BE2C (cell line): ENCODE results near the gene AMELX.

Experiments used
- DNase-seq: peaks from one replicate; pipeline ENCODE4 v3.0.0-alpha.2; 2020
- H3K27me3 ChIP-seq: fragments of 250-450 bp; sonication (Bioruptor Pico); 2 replicates; pipeline ENCODE4 v1.5.1; 2020; ENCODE audit warnings: mild to moderate bottlenecking
- H3K36me3 ChIP-seq: fragments of 250-450 bp; sonication (Bioruptor Pico); 2 replicates; pipeline ENCODE4 v1.5.1; 2020; ENCODE audit warnings: mild to moderate bottlenecking
- H3K4me1 ChIP-seq: fragments of 250-450 bp; sonication (Bioruptor Pico); 2 replicates; pipeline ENCODE4 v1.5.1; 2020
- H3K4me3 ChIP-seq: 2 replicates; pipeline ENCODE4 v1.5.1; 2011; ENCODE audit warnings: low read depth, low read length
- H3K9me3 ChIP-seq: fragments of 250-450 bp; sonication (Bioruptor Pico); 2 replicates; pipeline ENCODE4 v1.5.1; 2020
- TF ChIP-seq, protein P1 (sequence below): IDR thresholded peaks from 2 replicates; pipeline ENCODE4 v1.5.1; 2012; ENCODE audit warnings: mild to moderate bottlenecking, low read depth, low read length

AMELX gene

DNA sequence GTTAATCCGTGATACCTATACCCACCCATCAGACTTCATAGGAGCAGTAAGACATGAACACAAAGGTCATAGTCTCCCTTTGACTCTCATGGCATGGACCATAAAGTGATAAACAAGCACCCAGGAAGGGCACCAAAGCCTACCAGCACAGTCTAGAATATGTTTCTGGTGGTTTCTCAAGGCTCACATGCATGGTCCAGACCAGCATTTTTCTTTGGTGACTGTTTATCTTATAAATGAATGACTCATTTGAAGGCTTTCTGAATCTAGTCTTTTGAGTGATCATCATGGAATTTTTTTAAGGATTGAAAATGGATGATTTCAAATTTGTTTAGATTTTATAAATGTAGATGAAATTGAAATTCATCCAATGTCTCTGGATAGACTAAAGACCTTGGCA, 32.0 kb upstream of the AMELX start:
- TF ChIP-seq, protein P1, sequence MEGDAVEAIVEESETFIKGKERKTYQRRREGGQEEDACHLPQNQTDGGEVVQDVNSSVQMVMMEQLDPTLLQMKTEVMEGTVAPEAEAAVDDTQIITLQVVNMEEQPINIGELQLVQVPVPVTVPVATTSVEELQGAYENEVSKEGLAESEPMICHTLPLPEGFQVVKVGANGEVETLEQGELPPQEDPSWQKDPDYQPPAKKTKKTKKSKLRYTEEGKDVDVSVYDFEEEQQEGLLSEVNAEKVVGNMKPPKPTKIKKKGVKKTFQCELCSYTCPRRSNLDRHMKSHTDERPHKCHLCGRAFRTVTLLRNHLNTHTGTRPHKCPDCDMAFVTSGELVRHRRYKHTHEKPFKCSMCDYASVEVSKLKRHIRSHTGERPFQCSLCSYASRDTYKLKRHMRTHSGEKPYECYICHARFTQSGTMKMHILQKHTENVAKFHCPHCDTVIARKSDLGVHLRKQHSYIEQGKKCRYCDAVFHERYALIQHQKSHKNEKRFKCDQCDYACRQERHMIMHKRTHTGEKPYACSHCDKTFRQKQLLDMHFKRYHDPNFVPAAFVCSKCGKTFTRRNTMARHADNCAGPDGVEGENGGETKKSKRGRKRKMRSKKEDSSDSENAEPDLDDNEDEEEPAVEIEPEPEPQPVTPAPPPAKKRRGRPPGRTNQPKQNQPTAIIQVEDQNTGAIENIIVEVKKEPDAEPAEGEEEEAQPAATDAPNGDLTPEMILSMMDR: no peak
- DNase-seq: no peak
- H3K4me3 ChIP-seq: no peak overlapping the region
- H3K4me1 ChIP-seq: no peaks in the 10 kb centered on the region
- H3K9me3 ChIP-seq: no peaks in the 10 kb centered on the region
- H3K36me3 ChIP-seq: no peaks in the 10 kb centered on the region
- no peaks in the 10 kb centered on the region for H3K27me3 ChIP-seq

DNA sequence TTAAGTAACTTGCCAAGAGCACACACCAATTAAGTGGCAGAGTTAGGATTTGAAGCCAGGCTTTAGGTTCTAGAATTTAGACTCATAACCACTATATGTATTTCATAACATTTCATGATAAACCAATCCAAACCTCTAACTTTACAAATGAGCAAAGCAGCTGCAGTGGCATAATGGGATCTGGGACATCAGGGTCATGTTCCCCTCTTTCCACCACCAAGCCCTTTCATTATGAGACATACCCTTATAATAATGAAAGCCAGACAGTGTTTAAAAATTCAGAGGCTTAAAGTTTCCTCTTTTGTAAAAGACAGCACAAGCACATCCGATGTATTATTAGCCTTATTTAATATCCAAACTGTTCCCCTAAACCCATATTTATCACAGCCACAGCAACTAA, 28.3 kb upstream of the AMELX start:
- TF ChIP-seq, protein P1: no peak
- H3K27me3 ChIP-seq: no peaks in the 10 kb centered on the region

DNA sequence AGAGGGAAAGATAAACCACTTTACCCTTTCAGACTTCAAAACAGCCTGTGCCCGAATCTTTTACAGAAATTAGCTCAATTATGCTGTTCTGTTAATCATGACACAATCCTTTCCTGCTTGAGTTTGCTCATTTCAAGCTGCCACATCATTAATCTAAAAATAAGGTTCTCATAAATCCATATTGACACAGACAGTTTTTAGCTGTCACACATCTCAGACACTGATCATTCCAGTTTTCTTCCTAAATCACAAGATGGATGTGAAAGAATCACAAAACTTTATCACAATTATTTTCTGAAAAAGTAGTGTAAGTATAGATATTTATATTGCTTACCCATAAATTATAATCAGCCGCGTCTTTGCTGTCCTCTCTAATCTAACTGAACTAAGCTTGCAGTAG, 27.9 kb upstream of the AMELX start:
- no peak for DNase-seq
- H3K4me3 ChIP-seq: no peak overlapping the region
- H3K27me3 ChIP-seq: no peaks in the 10 kb centered on the region
- H3K9me3 ChIP-seq: no peaks in the 10 kb centered on the region
- TF ChIP-seq, protein P1: no peak
- H3K4me1 ChIP-seq: no peaks in the 10 kb centered on the region
- H3K36me3 ChIP-seq: no peaks in the 10 kb centered on the region

More for the DNA sequence above, 28.3 kb upstream of the AMELX start:
- no peaks in the 10 kb centered on the region for H3K9me3 ChIP-seq
- H3K4me3 ChIP-seq: no peak overlapping the region
- no peaks in the 10 kb centered on the region for H3K36me3 ChIP-seq
- no peaks in the 10 kb centered on the region for H3K4me1 ChIP-seq
- DNase-seq: no peak

DNA sequence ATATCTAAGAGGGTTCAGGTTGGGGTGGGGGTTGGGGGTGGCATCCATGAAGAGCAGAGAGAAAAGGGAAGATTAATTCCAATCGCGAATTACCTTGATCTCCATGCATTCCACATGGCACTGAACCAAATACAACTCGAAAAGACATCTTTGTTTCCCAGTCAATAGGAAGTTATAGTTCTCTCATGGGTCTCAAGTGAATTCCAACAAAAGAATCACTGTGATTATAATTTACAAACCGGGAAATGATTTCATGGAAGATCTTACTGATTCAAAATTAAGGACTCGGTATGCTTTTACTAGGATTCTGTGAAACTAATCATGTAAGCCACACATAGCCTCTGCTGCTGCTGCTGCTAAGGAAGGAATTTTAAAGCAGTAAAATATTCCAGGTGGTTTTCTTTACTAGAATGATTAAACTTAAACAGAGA, 26.6 kb upstream of the AMELX start:
- Histone ChIP-seq H3K4me1 (no peaks in the 10 kb centered on the region), H3K36me3 (no peaks in the 10 kb centered on the region), H3K4me3 (no peak overlapping the region), H3K9me3 (no peaks in the 10 kb centered on the region), H3K27me3 (no peaks in the 10 kb centered on the region)
- TF ChIP-seq, protein P1: no peak
- no peak for DNase-seq

DNA sequence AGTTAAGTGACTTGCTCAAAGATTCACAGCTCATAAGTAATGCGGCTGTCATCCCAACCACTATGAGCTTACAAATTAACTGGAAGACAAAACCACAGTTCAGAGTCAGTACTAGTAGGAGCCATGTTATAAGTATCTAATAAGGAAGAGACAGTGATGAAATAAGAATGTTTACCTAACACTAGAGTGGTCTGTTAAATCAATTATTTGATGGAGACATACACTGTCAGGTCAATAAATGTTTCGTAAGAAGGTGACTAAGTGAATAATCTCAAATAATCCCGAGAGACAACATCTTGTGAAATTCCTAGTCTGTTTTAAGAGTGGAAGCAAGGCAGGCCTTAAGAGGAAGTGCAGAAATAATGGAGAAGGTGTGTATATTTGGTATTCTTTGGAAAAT, 25.8 kb upstream of the AMELX start:
- Histone ChIP-seq H3K4me1 (no peaks in the 10 kb centered on the region), H3K27me3 (no peaks in the 10 kb centered on the region), H3K36me3 (no peaks in the 10 kb centered on the region), H3K9me3 (no peaks in the 10 kb centered on the region), H3K4me3 (no peak overlapping the region)
- no peak for DNase-seq
- TF ChIP-seq, protein P1: no peak

DNA sequence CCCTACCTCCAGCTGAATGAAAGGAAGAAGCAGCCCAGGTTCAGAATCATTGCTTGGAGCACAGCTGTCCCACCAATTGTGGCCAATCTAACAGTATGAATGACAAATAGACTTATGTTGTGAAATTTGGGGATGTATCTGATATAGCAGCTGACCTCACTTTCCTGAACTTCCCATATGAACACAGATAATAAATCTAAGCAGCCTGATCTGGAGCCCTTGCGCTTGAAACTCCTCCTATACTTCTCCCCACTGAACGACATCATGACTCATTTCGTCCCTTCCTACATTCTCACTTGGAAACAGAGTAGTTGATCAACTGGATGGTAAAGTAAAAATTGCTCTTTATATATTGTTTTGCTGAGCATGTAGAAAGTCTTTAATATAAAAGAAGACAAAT, 24.2 kb upstream of the AMELX start:
- no peak for DNase-seq
- H3K27me3 ChIP-seq: no peaks in the 10 kb centered on the region
- TF ChIP-seq, protein P1: no peak
- H3K9me3 ChIP-seq: no peaks in the 10 kb centered on the region
- H3K36me3 ChIP-seq: no peaks in the 10 kb centered on the region
- no peaks in the 10 kb centered on the region for H3K4me1 ChIP-seq
- no peak overlapping the region for H3K4me3 ChIP-seq
